HCT116 (cell line): Measurements from ENCODE around the gene CARD9. TPM values are rescaled to one million over a fixed set of nuclear protein-coding genes. Genes with fewer than 3 reads are reported as not detected.

Source experiments
- ATAC-seq: fragments of 200-7000 bp; cut with Tn5 transposase; 2 replicates; pipeline ENCODE4 v1.9.1; 2020; ENCODE audit warnings: mild to moderate bottlenecking, moderate library complexity
- BruUV-seq: library from RNA; stranded (reverse); fragments of 400-500 nt; replicated peaks from 2 replicates; lab custom pipeline; 2021; lab: Mats Ljungman, UMichigan
- CTCF ChIA-PET: fragments of 300-600 bp; sonication (Branson Sonifier 250); formaldehyde crosslinking; loops from one replicate; lab custom pipeline; 2021; ENCODE audit warnings: antibody characterized with exemption; lab: Charles Lee
- POLR2A ChIA-PET: fragments of 300-600, 350-600 bp; sonication (Branson Sonifier 250); formaldehyde crosslinking; loops from one replicate; lab custom pipeline; 2021; ENCODE audit warnings: antibody characterized with exemption; lab: Charles Lee
- RAD21 ChIA-PET, 2 experiments: fragments of 300-600 bp; sonication (Branson Sonifier 250); formaldehyde crosslinking; loops; one replicate each; lab custom pipeline; 2023; ENCODE audit warnings: low total read pairs in 2 of 2; ENCODE audit not compliant: uncharacterized antibody in 2 of 2, unreplicated experiment in 2 of 2, low non-redundant PET in 1 of 2; lab: Charles Lee
- DNase-seq: peaks from one replicate; pipeline ENCODE4 v3.0.0-alpha.2; 2010; ENCODE audit warnings: low read depth, low spot score
- H2AFZ ChIP-seq: fragments of 200-600 bp; shearing (Covaris generic), sonication (generic); 2 replicates; pipeline ENCODE4 v1.6.1; 2017; ENCODE audit warnings: low read depth, mixed run types, mixed read lengths, antibody characterized with exemption, low read length; ENCODE audit not compliant: poor library complexity, severe bottlenecking
- H3K27ac ChIP-seq: 2 replicates; pipeline ENCODE4 v1.5.1; 2012; ENCODE audit warnings: low read depth, low read length
- H3K27me3 ChIP-seq: fragments of 200-600 bp; sonication (generic); 2 replicates; pipeline ENCODE4 v1.6.1; 2016; ENCODE audit warnings: mixed run types, low read length, mixed read lengths; ENCODE audit not compliant: insufficient read depth
- H3K36me3 ChIP-seq, 2 experiments: fragments of 200-500 bp in 1 of 2; fragments of 200-600 bp in 1 of 2; sonication (Bioruptor generic) in 1 of 2; sonication (generic) in 1 of 2; 2 replicates each; pipeline versions ENCODE4 v1.5.1 to v1.6.1; 2014 to 2016; ENCODE audit warnings: low read length in 2 of 2, inconsistent platforms in 1 of 2, mixed read lengths in 1 of 2, mixed run types in 1 of 2; ENCODE audit not compliant: insufficient read depth in 2 of 2, control insufficient read depth in 1 of 2
- H3K4me1 ChIP-seq, 2 experiments: fragments of 200-600 bp in 1 of 2; sonication (generic) in 1 of 2; 2 replicates each; pipeline versions ENCODE4 v1.5.1 to v1.6.1; 2012 to 2017; ENCODE audit warnings: low read length in 2 of 2, inconsistent platforms in 1 of 2, mild to moderate bottlenecking in 1 of 2, mixed read lengths in 1 of 2, mixed run types in 1 of 2, moderate library complexity in 1 of 2; ENCODE audit not compliant: insufficient read depth in 2 of 2, control insufficient read depth in 1 of 2
- H3K4me2 ChIP-seq: fragments of 200-600 bp; sonication (generic); 2 replicates; pipeline ENCODE4 v1.6.1; 2017; ENCODE audit warnings: mixed run types, low read length, mixed read lengths
- H3K4me3 ChIP-seq, 2 experiments: fragments of 200-600 bp in 1 of 2; sonication (generic) in 1 of 2; replicated peaks in 1 of 2; 2 replicates each; pipeline ENCODE4 v1.5.1; 2011 to 2016; ENCODE audit warnings: low read length in 2 of 2, control low read depth in 1 of 2, low read depth in 1 of 2, mild to moderate bottlenecking in 1 of 2, mixed read lengths in 1 of 2, mixed run types in 1 of 2
- H3K79me2 ChIP-seq: fragments of 200-600 bp; sonication (generic); 2 replicates; pipeline ENCODE4 v1.6.1; 2017; ENCODE audit warnings: mild to moderate bottlenecking, mixed run types, low read length, moderate library complexity, mixed read lengths; ENCODE audit not compliant: insufficient read depth
- H3K9ac ChIP-seq: fragments of 200-600 bp; sonication (generic); 2 replicates; pipeline ENCODE4 v1.6.1; 2016; ENCODE audit warnings: low read length, mixed read lengths
- H3K9me2 ChIP-seq: fragments of 200-600 bp; sonication (generic), shearing (Covaris generic); 2 replicates; pipeline ENCODE4 v1.6.1; 2017; ENCODE audit warnings: mixed run types, mild to moderate bottlenecking, moderate library complexity; ENCODE audit not compliant: insufficient read depth
- H3K9me3 ChIP-seq, 2 experiments: fragments of 200-500 bp in 1 of 2; fragments of 200-600 bp in 1 of 2; sonication (Bioruptor generic) in 1 of 2; sonication (generic) in 1 of 2; 2 replicates each; pipeline ENCODE4 v1.6.1; 2014 to 2017; ENCODE audit warnings: low read length in 2 of 2, mixed read lengths in 2 of 2, inconsistent platforms in 1 of 2, low read depth in 1 of 2, mild to moderate bottlenecking in 1 of 2, mixed run types in 1 of 2, moderate library complexity in 1 of 2; ENCODE audit not compliant: control insufficient read depth in 1 of 2, insufficient read depth in 1 of 2
- H4K20me1 ChIP-seq: fragments of 200-600 bp; sonication (generic), shearing (Covaris generic); 2 replicates; pipeline ENCODE4 v1.6.1; 2017; ENCODE audit warnings: mixed run types, mild to moderate bottlenecking, moderate library complexity; ENCODE audit not compliant: insufficient read depth
- POLR2AphosphoS5 ChIP-seq: IDR thresholded peaks from 2 replicates; pipeline ENCODE4 v1.6.1; 2011; ENCODE audit warnings: mild to moderate bottlenecking, low read depth, low read length, moderate library complexity
- SRF ChIP-seq: IDR thresholded peaks from 2 replicates; pipeline ENCODE4 v1.6.1; 2012; ENCODE audit warnings: low read depth
- TCF7L2 ChIP-seq: IDR thresholded peaks from 2 replicates; pipeline ENCODE4 v1.7.0; 2011; ENCODE audit warnings: borderline replicate concordance, inconsistent platforms; ENCODE audit not compliant: insufficient read depth, insufficient read length; ENCODE audit errors: extremely low read depth
- YY1 ChIP-seq: IDR thresholded peaks from 2 replicates; pipeline ENCODE4 v1.6.1; 2011; ENCODE audit warnings: low read length, low read depth, moderate library complexity, mild to moderate bottlenecking; ENCODE audit not compliant: insufficient replicate concordance; ENCODE audit errors: extremely low read depth
- ZFX ChIP-seq: fragments of 450-650 bp; IDR thresholded peaks from 2 replicates; pipeline ENCODE4 v1.6.1; 2017
- intact Hi-C: fragments of 100-400 bp; cut with micrococcal nuclease; formaldehyde crosslinking; loops from 2 replicates; pipeline ENCODE4 v1.10.0; 2022
- total RNA-seq: library from RNA; stranded (reverse); gene quantifications from one replicate; pipeline ENCODE4 v1.2.1, GENCODE V29; 2021; ENCODE audit not compliant: unreplicated experiment
- TF ChIP-seq, protein P1 (sequence below): IDR thresholded peaks from 2 replicates; pipeline ENCODE4 v1.6.1; 2012; ENCODE audit warnings: low read depth

CARD9 gene
- total RNA-seq, 1 experiment from 2014 or later = 1.2 TPM

DNA sequence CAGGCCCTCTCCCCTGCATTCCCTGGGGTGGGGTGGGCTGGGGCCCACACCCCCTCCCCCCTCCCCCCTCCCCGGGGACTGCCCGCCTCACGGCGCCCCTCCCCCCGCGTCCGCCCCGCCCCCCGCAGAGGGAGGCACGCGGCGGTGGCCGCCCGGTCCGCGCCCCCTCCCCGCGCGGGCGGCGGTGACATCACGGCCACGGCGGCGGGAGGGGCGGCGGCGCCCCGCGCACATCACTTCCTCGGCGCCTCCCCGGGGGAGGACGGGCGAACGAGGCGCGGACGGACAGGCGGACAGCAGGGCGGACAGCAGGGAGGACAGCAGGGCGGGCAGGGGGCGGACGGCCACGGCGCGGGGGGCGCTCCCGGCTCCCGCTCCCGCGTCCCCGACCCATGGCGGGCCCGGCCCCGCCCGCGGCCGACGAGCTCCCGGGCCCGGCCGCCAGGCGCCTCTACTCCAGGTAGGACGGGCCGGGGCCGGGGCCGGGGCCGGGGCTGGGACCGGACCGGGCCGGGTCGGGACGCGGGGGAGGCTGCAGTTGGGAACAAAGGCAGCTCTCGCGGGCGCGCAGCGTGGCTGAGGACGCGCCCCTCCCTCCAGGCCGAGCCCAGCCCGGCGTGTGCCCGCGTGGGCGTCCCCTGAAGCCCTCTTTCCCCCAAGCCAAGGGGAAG is 46.0 kb downstream of the CARD9 start, which contains the start of gene GPSM1:
TSS of gene GPSM1 (plus strand) at position 236 of the 671 bp plus-strand sequence. CDS start at position 393, 157 bp downstream.
- H3K4me3 ChIP-seq = peak within 1 kb of the TSS; percentile 71 to 76
- H2AFZ ChIP-seq = no peak within 1 kb of the TSS
- POLR2A ChIA-PET = interaction anchor here (0.6 to 0.7 kb wide), 2 partner anchors 35 to 1652 kb away, joined by 3 read pairs; no protein-coding TSS in a partner anchor
- intact Hi-C loops = no loop called here
- peak; percentile 57 for ATAC-seq
- peaks cover 8 to 42% of the 10 kb centered on the region in 2 experiments; a peak in 3 of 4 replicates for H3K4me1 ChIP-seq
- TF ChIP-seq, protein P1, sequence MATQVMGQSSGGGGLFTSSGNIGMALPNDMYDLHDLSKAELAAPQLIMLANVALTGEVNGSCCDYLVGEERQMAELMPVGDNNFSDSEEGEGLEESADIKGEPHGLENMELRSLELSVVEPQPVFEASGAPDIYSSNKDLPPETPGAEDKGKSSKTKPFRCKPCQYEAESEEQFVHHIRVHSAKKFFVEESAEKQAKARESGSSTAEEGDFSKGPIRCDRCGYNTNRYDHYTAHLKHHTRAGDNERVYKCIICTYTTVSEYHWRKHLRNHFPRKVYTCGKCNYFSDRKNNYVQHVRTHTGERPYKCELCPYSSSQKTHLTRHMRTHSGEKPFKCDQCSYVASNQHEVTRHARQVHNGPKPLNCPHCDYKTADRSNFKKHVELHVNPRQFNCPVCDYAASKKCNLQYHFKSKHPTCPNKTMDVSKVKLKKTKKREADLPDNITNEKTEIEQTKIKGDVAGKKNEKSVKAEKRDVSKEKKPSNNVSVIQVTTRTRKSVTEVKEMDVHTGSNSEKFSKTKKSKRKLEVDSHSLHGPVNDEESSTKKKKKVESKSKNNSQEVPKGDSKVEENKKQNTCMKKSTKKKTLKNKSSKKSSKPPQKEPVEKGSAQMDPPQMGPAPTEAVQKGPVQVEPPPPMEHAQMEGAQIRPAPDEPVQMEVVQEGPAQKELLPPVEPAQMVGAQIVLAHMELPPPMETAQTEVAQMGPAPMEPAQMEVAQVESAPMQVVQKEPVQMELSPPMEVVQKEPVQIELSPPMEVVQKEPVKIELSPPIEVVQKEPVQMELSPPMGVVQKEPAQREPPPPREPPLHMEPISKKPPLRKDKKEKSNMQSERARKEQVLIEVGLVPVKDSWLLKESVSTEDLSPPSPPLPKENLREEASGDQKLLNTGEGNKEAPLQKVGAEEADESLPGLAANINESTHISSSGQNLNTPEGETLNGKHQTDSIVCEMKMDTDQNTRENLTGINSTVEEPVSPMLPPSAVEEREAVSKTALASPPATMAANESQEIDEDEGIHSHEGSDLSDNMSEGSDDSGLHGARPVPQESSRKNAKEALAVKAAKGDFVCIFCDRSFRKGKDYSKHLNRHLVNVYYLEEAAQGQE = no peak
- TF ChIP-seq SRF (no peak), ZFX (peak; percentile 51), TCF7L2 (peak; percentile 6), POLR2AphosphoS5 (peak; percentile 67), YY1 (no peak)
- TF ChIP-seq, all 23 proteins: peak for 3
- Histone ChIP-seq H3K27me3 (no peaks in the 10 kb centered on the region), H3K4me2 (peak within 1 kb of the TSS; percentile 98), H3K9ac (peak within 1 kb of the TSS; percentile 75), H3K9me3 (no peaks in the 10 kb centered on the region), H3K79me2 (peaks cover 20% of the 10 kb centered on the region; the same call in 1 of the 2 replicates), H3K27ac (peak within 1 kb of the TSS; percentile 65), H4K20me1 (no peaks in the 10 kb centered on the region), H3K36me3 (no peaks in the 10 kb centered on the region), H3K9me2 (no peaks in the 10 kb centered on the region)
- RAD21 ChIA-PET = no interaction called here
- CTCF ChIA-PET = no interaction called here
- BruUV-seq = no TSS peak
- no peak for DNase-seq
